RWPE1 (cell line): ENCODE measurements around the gene RFTN1.
"Not testable (repeated sequence)": the region's sequence is repeated elsewhere in the genome, so short reads cannot be mapped to it uniquely, and the experiment has no call there.

ENCODE experiments used
- CTCF ChIA-PET: fragments of 350-600 bp; sonication (Branson Sonifier 250); formaldehyde crosslinking; extraction: SDS; loops from one replicate; lab custom pipeline; 2021; lab: Yijun Ruan, JAX
- POLR2A ChIA-PET: fragments of 400-600 bp; formaldehyde crosslinking; extraction: SDS; loops from one replicate; lab custom pipeline; 2020; ENCODE audit warnings: antibody characterized with exemption; ENCODE audit not compliant: low non-redundant PET; lab: Yijun Ruan, JAX
- DNase-seq: peaks from one replicate; pipeline ENCODE4 v3.0.0; 2012; ENCODE audit warnings: low spot score
- H3K27ac ChIP-seq: fragments of 450-650 bp; 2 replicates; pipeline ENCODE4 v1.5.1; 2017
- CTCF ChIP-seq: fragments of 450-650 bp; conservative IDR thresholded peaks from 2 replicates; pipeline ENCODE4 v1.5.1; 2017; ENCODE audit warnings: low read depth, mild to moderate bottlenecking

RFTN1 gene

GRCh38 chr3:16316847-16317560 is 196.5 kb downstream of the RFTN1 start:
- no peak for TF ChIP-seq CTCF
- ChIA-PET POLR2A (no interaction called here), CTCF (no interaction called here)
- no peak for DNase-seq
- H3K27ac ChIP-seq = no peak overlapping the region

- DNase-seq = no peak
- H3K27ac ChIP-seq = no peak overlapping the region
- TF ChIP-seq CTCF = no peak
- ChIA-PET POLR2A (no interaction called here), CTCF (no interaction called here)
Measured at GRCh38 chr3:16316396-16316795, 197.1 kb downstream of the RFTN1 start.

- TF ChIP-seq CTCF = no peak
- ChIA-PET CTCF (interaction anchor here (0.6 kb wide), 1 partner anchor 1134 kb away, joined by 3 read pairs; no protein-coding TSS in a partner anchor), POLR2A (no interaction called here)
- DNase-seq = no peak
- no peak overlapping the region for H3K27ac ChIP-seq
Measured at GRCh38 chr3:16315623-16316022, 197.9 kb downstream of the RFTN1 start.

GRCh38 chr3:16313886-16314645 is 199.4 kb downstream of the RFTN1 start:
- H3K27ac ChIP-seq = no peak overlapping the region
- CTCF ChIA-PET = no interaction called here
- POLR2A ChIA-PET = no interaction called here
- no peak for TF ChIP-seq CTCF
- DNase-seq = no peak

- H3K27ac ChIP-seq = no peak overlapping the region
- DNase-seq = no peak
- TF ChIP-seq CTCF = no peak
- POLR2A ChIA-PET = no interaction called here
- CTCF ChIA-PET = no interaction called here
Measured at GRCh38 chr3:16311960-16312451, 201.5 kb downstream of the RFTN1 start.

GRCh38 chr3:16310486-16310885 is 203.0 kb downstream of the RFTN1 start:
- DNase-seq, H3K27ac ChIP-seq, POLR2A ChIA-PET, CTCF ChIA-PET: not testable (repeated sequence)

- peak; percentile 49 for DNase-seq
- ChIA-PET CTCF (no interaction called here), POLR2A (no interaction called here)
- TF ChIP-seq CTCF = no peak
- H3K27ac ChIP-seq = no peak overlapping the region
Measured at GRCh38 chr3:16309558-16309957, 203.9 kb downstream of the RFTN1 start.
